Stimulated activated CD4-positive, alpha-beta T cell treated with anti-CD3 and anti-CD28 coated beads, TNF-alpha, amount 100 ng/mL, for 4 hours (primary cell): ENCODE measurements around the gene RPGRIP1L.
A peak's percentile ranks its signal among the peaks of the same experiment; 100 is the strongest.

ENCODE experiments used
- DNase-seq, 3 experiments: peaks; one replicate each; pipeline ENCODE4 v3.0.0-alpha.2; 2020; ENCODE audit warnings: low read depth in 3 of 3

Gene RPGRIP1L

GRCh38 chr16:53703590-53704444, at the start of gene RPGRIP1L, which contains the start of gene FTO:
RPGRIP1L (minus strand) TSS chr16:53703859; CDS start chr16:53700723, 3,136 bp downstream.
FTO (plus strand) TSS chr16:53704156.
- peak; percentile 91 to 94 (median 94) for DNase-seq

- no peak for DNase-seq
Measured at GRCh38 chr16:53753431-53753830, 49.8 kb upstream of the RPGRIP1L start.

- no peak for DNase-seq
Measured at GRCh38 chr16:53752560-53752959, 48.9 kb upstream of the RPGRIP1L start.

GRCh38 chr16:53745753-53746266, 42.2 kb upstream of the RPGRIP1L start:
- no peak for DNase-seq

- no peak for DNase-seq
Measured at GRCh38 chr16:53745086-53745485, 41.4 kb upstream of the RPGRIP1L start.

GRCh38 chr16:53744449-53744848, 40.8 kb upstream of the RPGRIP1L start:
- peak in 2 of 3 experiments; percentile 1 for DNase-seq

- no peak for DNase-seq
Measured at GRCh38 chr16:53743149-53743566, 39.5 kb upstream of the RPGRIP1L start.

GRCh38 chr16:53741546-53741945, 37.9 kb upstream of the RPGRIP1L start:
- no peak for DNase-seq

GRCh38 chr16:53740933-53741531, 37.4 kb upstream of the RPGRIP1L start:
- DNase-seq, result no peak

GRCh38 chr16:53740476-53740875, 36.8 kb upstream of the RPGRIP1L start:
- DNase-seq, result no peak

- no peak for DNase-seq
Measured at GRCh38 chr16:53737552-53737951, 33.9 kb upstream of the RPGRIP1L start.

GRCh38 chr16:53736297-53736696, 32.6 kb upstream of the RPGRIP1L start:
- DNase-seq, result no peak

GRCh38 chr16:53734908-53735307, 31.2 kb upstream of the RPGRIP1L start:
- DNase-seq, result no peak

GRCh38 chr16:53732296-53732929, 28.8 kb upstream of the RPGRIP1L start:
- DNase-seq, result no peak

- no peak for DNase-seq
Measured at GRCh38 chr16:53730693-53731092, 27.0 kb upstream of the RPGRIP1L start.

GRCh38 chr16:53726625-53727024, 23.0 kb upstream of the RPGRIP1L start:
- DNase-seq, result no peak

GRCh38 chr16:53721017-53721416, 17.4 kb upstream of the RPGRIP1L start:
- DNase-seq, result no peak

- no peak for DNase-seq
Measured at GRCh38 chr16:53717577-53717976, 13.9 kb upstream of the RPGRIP1L start.

- no peak for DNase-seq
Measured at GRCh38 chr16:53715023-53715384, 11.3 kb upstream of the RPGRIP1L start.

GRCh38 chr16:53714205-53715022, 10.8 kb upstream of the RPGRIP1L start:
- DNase-seq, result no peak

- DNase-seq, result no peak
Measured at GRCh38 chr16:53713403-53714204, 9.9 kb upstream of the RPGRIP1L start.
